HEK293 (cell line): ENCODE data around the gene ORC1.

Experiments
- ATF2 ChIP-seq: fragments of 450-650 bp; formaldehyde crosslinking; IDR thresholded peaks from 2 replicates; pipeline ENCODE4 v1.5.1; 2016; ENCODE audit warnings: missing biosample characterization, missing genetic modification characterization, low read depth
- GFI1B ChIP-seq: fragments of 450-650 bp; formaldehyde crosslinking; IDR thresholded peaks from 2 replicates; pipeline ENCODE4 v1.5.1; 2016; ENCODE audit warnings: missing biosample characterization, missing genetic modification characterization
- GLI4 ChIP-seq: fragments of 450-650 bp; formaldehyde crosslinking; IDR thresholded peaks from 2 replicates; pipeline ENCODE4 v1.5.1; 2016; ENCODE audit warnings: missing biosample characterization, missing genetic modification characterization
- GLIS1 ChIP-seq: fragments of 450-650 bp; formaldehyde crosslinking; IDR thresholded peaks from 2 replicates; pipeline ENCODE4 v1.5.1; 2016; ENCODE audit warnings: missing biosample characterization, missing genetic modification characterization
- SP7 ChIP-seq: fragments of 450-650 bp; formaldehyde crosslinking; IDR thresholded peaks from 2 replicates; pipeline ENCODE4 v1.5.1; 2016; ENCODE audit warnings: missing biosample characterization, missing genetic modification characterization
- TRIM28 ChIP-seq: IDR thresholded peaks from 2 replicates; pipeline ENCODE4 v1.6.1; 2011; ENCODE audit warnings: low read length, control low read depth, borderline replicate concordance
- WT1 ChIP-seq: fragments of 450-650 bp; formaldehyde crosslinking; IDR thresholded peaks from 2 replicates; pipeline ENCODE4 v1.5.1; 2016; ENCODE audit warnings: missing biosample characterization, missing genetic modification characterization
- ZBTB8A ChIP-seq: fragments of 450-650 bp; formaldehyde crosslinking; IDR thresholded peaks from 2 replicates; pipeline ENCODE4 v1.5.1; 2016; ENCODE audit warnings: missing biosample characterization, missing genetic modification characterization
- ZEB2 ChIP-seq: fragments of 450-650 bp; formaldehyde crosslinking; IDR thresholded peaks from 2 replicates; pipeline ENCODE4 v1.5.1; 2016; ENCODE audit warnings: missing biosample characterization, missing genetic modification characterization
- ZFP41 ChIP-seq: fragments of 450-650 bp; formaldehyde crosslinking; IDR thresholded peaks from 2 replicates; pipeline ENCODE4 v1.5.1; 2016; ENCODE audit warnings: missing biosample characterization, missing genetic modification characterization, borderline replicate concordance
- ZNF146 ChIP-seq: fragments of 450-650 bp; formaldehyde crosslinking; IDR thresholded peaks from 2 replicates; pipeline ENCODE4 v1.5.1; 2016; ENCODE audit warnings: missing biosample characterization, missing genetic modification characterization
- ZNF2 ChIP-seq: fragments of 450-650 bp; formaldehyde crosslinking; IDR thresholded peaks from 2 replicates; pipeline ENCODE4 v1.5.1; 2016; ENCODE audit warnings: missing biosample characterization, missing genetic modification characterization
- ZNF221 ChIP-seq: fragments of 450-650 bp; formaldehyde crosslinking; IDR thresholded peaks from 2 replicates; pipeline ENCODE4 v1.5.1; 2017; ENCODE audit warnings: missing biosample characterization, missing genetic modification characterization, borderline replicate concordance
- ZNF223 ChIP-seq: fragments of 450-650 bp; formaldehyde crosslinking; IDR thresholded peaks from 2 replicates; pipeline ENCODE4 v1.5.1; 2016; ENCODE audit warnings: missing biosample characterization, missing genetic modification characterization
- ZNF26 ChIP-seq: fragments of 450-650 bp; formaldehyde crosslinking; IDR thresholded peaks from 2 replicates; pipeline ENCODE4 v1.5.1; 2016; ENCODE audit warnings: missing biosample characterization, missing genetic modification characterization
- ZNF292 ChIP-seq: fragments of 450-650 bp; formaldehyde crosslinking; IDR thresholded peaks from 2 replicates; pipeline ENCODE4 v1.5.1; 2016; ENCODE audit warnings: low read depth, missing biosample characterization, missing genetic modification characterization, borderline replicate concordance
- ZNF341 ChIP-seq: fragments of 450-650 bp; formaldehyde crosslinking; IDR thresholded peaks from 2 replicates; pipeline ENCODE4; 2016; ENCODE audit warnings: low read depth, missing biosample characterization, missing genetic modification characterization
- ZNF366 ChIP-seq: fragments of 450-650 bp; formaldehyde crosslinking; conservative IDR thresholded peaks from 2 replicates; pipeline ENCODE4 v1.5.1; 2016; ENCODE audit warnings: missing biosample characterization, missing genetic modification characterization
- ZNF473 ChIP-seq: fragments of 450-650 bp; formaldehyde crosslinking; IDR thresholded peaks from 2 replicates; pipeline ENCODE4 v1.5.1; 2017; ENCODE audit warnings: missing biosample characterization, missing genetic modification characterization
- ZNF521 ChIP-seq: fragments of 450-650 bp; formaldehyde crosslinking; IDR thresholded peaks from 2 replicates; pipeline ENCODE4 v1.5.1; 2017; ENCODE audit warnings: missing biosample characterization, mild to moderate bottlenecking, missing genetic modification characterization
- ZNF544 ChIP-seq: fragments of 450-650 bp; formaldehyde crosslinking; IDR thresholded peaks from 2 replicates; pipeline ENCODE4 v1.5.0; 2017; ENCODE audit warnings: missing biosample characterization, missing genetic modification characterization
- ZNF561 ChIP-seq: fragments of 450-650 bp; IDR thresholded peaks from 2 replicates; pipeline ENCODE4 v1.5.1; 2018; ENCODE audit warnings: missing biosample characterization, missing genetic modification characterization, borderline replicate concordance
- ZNF629 ChIP-seq: fragments of 450-650 bp; formaldehyde crosslinking; IDR thresholded peaks from 2 replicates; pipeline ENCODE4 v1.5.1; 2017; ENCODE audit warnings: missing biosample characterization, missing genetic modification characterization
- ZNF645 ChIP-seq: fragments of 450-650 bp; formaldehyde crosslinking; IDR thresholded peaks from 2 replicates; pipeline ENCODE4; 2016; ENCODE audit warnings: missing biosample characterization, missing genetic modification characterization
- ZNF664 ChIP-seq: fragments of 450-650 bp; formaldehyde crosslinking; IDR thresholded peaks from 2 replicates; pipeline ENCODE4 v1.5.1; 2016; ENCODE audit warnings: missing biosample characterization, missing genetic modification characterization
- ZNF747 ChIP-seq: fragments of 450-650 bp; formaldehyde crosslinking; IDR thresholded peaks from 2 replicates; pipeline ENCODE4 v1.5.1; 2016; ENCODE audit warnings: missing biosample characterization, missing genetic modification characterization
- ZNF791 ChIP-seq: fragments of 450-650 bp; formaldehyde crosslinking; IDR thresholded peaks from 2 replicates; pipeline ENCODE4 v1.5.1; 2016; ENCODE audit warnings: missing biosample characterization, missing genetic modification characterization
- ZNF830 ChIP-seq: fragments of 450-650 bp; IDR thresholded peaks from 2 replicates; pipeline ENCODE4 v1.5.0; 2018; ENCODE audit warnings: missing biosample characterization, missing genetic modification characterization, low read depth, mild to moderate bottlenecking, moderate library complexity
- ZXDB ChIP-seq: fragments of 450-650 bp; formaldehyde crosslinking; IDR thresholded peaks from 2 replicates; pipeline ENCODE4 v1.5.1; 2016; ENCODE audit warnings: missing biosample characterization, missing genetic modification characterization
- TF ChIP-seq, protein P1 (sequence below): fragments of 450-650 bp; formaldehyde crosslinking; IDR thresholded peaks from 2 replicates; pipeline ENCODE4 v1.5.1; 2016; ENCODE audit warnings: missing biosample characterization, missing genetic modification characterization, borderline replicate concordance
- TF ChIP-seq, protein P2 (sequence below): fragments of 450-650 bp; formaldehyde crosslinking; IDR thresholded peaks from 2 replicates; pipeline ENCODE4 v1.5.1; 2016; ENCODE audit warnings: missing biosample characterization, missing genetic modification characterization, borderline replicate concordance

ORC1 gene

DNA sequence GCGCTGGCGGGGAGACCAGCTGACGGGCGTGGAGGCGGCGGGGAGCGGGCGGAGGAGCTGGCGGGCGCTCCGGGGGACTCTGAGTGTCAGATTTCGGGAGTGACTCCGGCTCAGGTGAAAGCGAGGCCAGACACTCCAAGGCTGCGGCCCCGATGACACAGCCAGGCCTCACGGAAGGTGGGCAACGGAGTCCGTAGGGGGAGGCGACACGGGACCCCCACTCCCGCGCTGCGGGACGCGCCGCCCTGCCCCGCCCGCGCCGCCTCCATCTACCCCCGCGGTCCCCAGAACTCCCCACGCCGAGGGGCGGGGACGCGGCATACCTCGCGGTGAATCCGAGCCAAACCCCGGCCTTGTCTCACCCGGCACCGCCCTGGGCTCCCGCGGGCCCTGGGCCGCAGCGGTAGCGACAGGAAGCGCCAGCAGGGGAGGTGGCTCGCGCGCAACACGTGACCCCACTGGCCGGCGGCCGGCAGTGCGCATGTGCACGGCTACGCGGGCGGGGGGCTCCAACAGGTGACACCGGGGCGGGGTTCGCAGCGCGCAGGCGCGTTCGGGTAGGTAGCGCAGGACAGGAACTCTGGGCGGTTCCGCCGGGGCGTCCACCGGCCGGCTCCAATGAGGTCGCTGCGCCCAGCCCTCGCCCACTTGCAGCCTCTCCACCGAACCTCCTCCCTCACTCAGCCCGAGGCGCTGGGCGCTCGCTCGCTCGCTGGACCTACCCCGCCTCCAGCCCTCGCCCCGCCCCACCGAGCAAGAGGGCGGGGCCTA is 38.3 kb downstream of the ORC1 start, which contains the start of gene CC2D1B (continued):
- TF ChIP-seq TRIM28 (no peak), WT1 (peak; percentile 63), ZNF664 (tag by site-specific recombination) (no peak), ZNF561 (tag by site-specific recombination) (peak; percentile 74; the same call in 1 of the 2 replicates), ZEB2 (tag by site-specific recombination) (peak; percentile 78), GFI1B (tag by site-specific recombination) (no peak), ZNF341 (tag by site-specific recombination) (peak; percentile 81), ZNF223 (no peak), ZNF521 (no peak), ZNF292 (tag by site-specific recombination) (no peak), SP7 (tag by site-specific recombination) (peak; percentile 72), ZNF544 (no peak), ZNF366 (tag by site-specific recombination) (peak; percentile 84), ZFP41 (tag by site-specific recombination) (no peak), ZNF26 (tag by site-specific recombination) (no peak), ZNF645 (no peak), ZNF473 (tag by site-specific recombination) (no peak), ZXDB (tag by site-specific recombination) (peak; percentile 48; the same call in 1 of the 2 replicates), ZNF2 (tag by site-specific recombination) (peak; percentile 56), ZNF629 (no peak; the same call in 1 of the 2 replicates), ZNF221 (no peak), ZNF830 (tag by site-specific recombination) (no peak), ZNF146 (tag by site-specific recombination) (no peak; the same call in 1 of the 2 replicates), ATF2 (no peak), ZBTB8A (tag by site-specific recombination) (peak; percentile 100), GLIS1 (peak; percentile 93), GLI4 (tag by site-specific recombination) (0 out of 2 replicates have a peak, but pooled peaks have one; percentile 67), ZNF791 (tag by site-specific recombination) (no peak), ZNF747 (tag by site-specific recombination) (no peak)
- TF ChIP-seq, protein P1, sequence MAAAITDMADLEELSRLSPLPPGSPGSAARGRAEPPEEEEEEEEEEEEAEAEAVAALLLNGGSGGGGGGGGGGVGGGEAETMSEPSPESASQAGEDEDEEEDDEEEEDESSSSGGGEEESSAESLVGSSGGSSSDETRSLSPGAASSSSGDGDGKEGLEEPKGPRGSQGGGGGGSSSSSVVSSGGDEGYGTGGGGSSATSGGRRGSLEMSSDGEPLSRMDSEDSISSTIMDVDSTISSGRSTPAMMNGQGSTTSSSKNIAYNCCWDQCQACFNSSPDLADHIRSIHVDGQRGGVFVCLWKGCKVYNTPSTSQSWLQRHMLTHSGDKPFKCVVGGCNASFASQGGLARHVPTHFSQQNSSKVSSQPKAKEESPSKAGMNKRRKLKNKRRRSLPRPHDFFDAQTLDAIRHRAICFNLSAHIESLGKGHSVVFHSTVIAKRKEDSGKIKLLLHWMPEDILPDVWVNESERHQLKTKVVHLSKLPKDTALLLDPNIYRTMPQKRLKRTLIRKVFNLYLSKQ (tag by site-specific recombination), result no peak
- TF ChIP-seq, protein P2, sequence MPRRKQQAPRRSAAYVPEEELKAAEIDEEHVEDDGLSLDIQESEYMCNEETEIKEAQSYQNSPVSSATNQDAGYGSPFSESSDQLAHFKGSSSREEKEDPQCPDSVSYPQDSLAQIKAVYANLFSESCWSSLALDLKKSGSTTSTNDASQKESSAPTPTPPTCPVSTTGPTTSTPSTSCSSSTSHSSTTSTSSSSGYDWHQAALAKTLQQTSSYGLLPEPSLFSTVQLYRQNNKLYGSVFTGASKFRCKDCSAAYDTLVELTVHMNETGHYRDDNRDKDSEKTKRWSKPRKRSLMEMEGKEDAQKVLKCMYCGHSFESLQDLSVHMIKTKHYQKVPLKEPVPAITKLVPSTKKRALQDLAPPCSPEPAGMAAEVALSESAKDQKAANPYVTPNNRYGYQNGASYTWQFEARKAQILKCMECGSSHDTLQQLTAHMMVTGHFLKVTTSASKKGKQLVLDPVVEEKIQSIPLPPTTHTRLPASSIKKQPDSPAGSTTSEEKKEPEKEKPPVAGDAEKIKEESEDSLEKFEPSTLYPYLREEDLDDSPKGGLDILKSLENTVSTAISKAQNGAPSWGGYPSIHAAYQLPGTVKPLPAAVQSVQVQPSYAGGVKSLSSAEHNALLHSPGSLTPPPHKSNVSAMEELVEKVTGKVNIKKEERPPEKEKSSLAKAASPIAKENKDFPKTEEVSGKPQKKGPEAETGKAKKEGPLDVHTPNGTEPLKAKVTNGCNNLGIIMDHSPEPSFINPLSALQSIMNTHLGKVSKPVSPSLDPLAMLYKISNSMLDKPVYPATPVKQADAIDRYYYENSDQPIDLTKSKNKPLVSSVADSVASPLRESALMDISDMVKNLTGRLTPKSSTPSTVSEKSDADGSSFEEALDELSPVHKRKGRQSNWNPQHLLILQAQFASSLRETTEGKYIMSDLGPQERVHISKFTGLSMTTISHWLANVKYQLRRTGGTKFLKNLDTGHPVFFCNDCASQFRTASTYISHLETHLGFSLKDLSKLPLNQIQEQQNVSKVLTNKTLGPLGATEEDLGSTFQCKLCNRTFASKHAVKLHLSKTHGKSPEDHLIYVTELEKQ (tag by site-specific recombination), result 0 out of 2 replicates have a peak, but pooled peaks have one; percentile 32
